NB4 (cell line): Measurements from ENCODE around the gene KRT85.

Experiments
- CTCF ChIP-seq: IDR thresholded peaks from one replicate; pipeline ENCODE4 v1.5.1; 2012; ENCODE audit warnings: low read depth, low read length
- MAX ChIP-seq: IDR thresholded peaks from 2 replicates; pipeline ENCODE4 v1.6.1; 2011; ENCODE audit warnings: low read depth, low read length
- MYC ChIP-seq: IDR thresholded peaks from 2 replicates; pipeline ENCODE4 v1.6.1; 2011; ENCODE audit warnings: low read depth, low read length
- POLR2A ChIP-seq: IDR thresholded peaks from 2 replicates; pipeline ENCODE4 v1.6.1; 2011; ENCODE audit warnings: mild to moderate bottlenecking; ENCODE audit not compliant: insufficient read length; ENCODE audit errors: extremely low read depth

- no peak for TF ChIP-seq CTCF
- TF ChIP-seq POLR2A = no peak
- TF ChIP-seq MYC = no peak
- TF ChIP-seq MAX = no peak
Observed at GRCh38 chr12:52414936-52415335, 47.7 kb upstream of the KRT85 start.
